Measurements from ENCODE around the gene MARCHF4. TPM values are rescaled to one million over a fixed set of nuclear protein-coding genes. Genes with fewer than 3 reads are reported as not detected.

MARCHF4 gene
- total and polyA plus RNA-seq, 9 of the 15 experiments (the other 6 are each of a cell fraction or from before 2014, with no cell fraction given): 0.05 TPM; not detected in 8

GRCh38 chr2:216412022-216412999, 40.0 kb upstream of the MARCHF4 start, which contains the start of gene SMARCAL1 (continued):
- TF ChIP-seq CHD7 (IDR thresholded peaks at IDR 0.05; ENCODE audit: low read depth, low read length) (no peak), ZFP36 (IDR thresholded peaks at IDR 0.05; ENCODE audit: low read depth, low read length, partially characterized antibody) (no peak), CLOCK (CRISPR knock-in tag; IDR thresholded peaks at IDR 0.05; ENCODE audit: borderline replicate concordance) (no peak), CAMTA2 (CRISPR knock-in tag; conservative IDR thresholded peaks at IDR 0.05) (no peak), HNRNPUL1 (IDR thresholded peaks at IDR 0.05; ENCODE audit: low read length) (no peak), NFE2L1 (tag; IDR thresholded peaks at IDR 0.05; ENCODE audit: borderline replicate concordance, low read depth) (no peak), ZBTB2 (IDR thresholded peaks at IDR 0.05) (no peak), ZNF184 (CRISPR knock-in tag; IDR thresholded peaks at IDR 0.05) (no peak), RFX5 (IDR thresholded peaks at IDR 0.05; ENCODE audit: low read depth, low read length) (no peak), ZNF780A (CRISPR knock-in tag; IDR thresholded peaks at IDR 0.05) (no peak)

Measured in K562 (cell line).